Astrocyte of the spinal cord (primary cell): ENCODE measurements around the gene STEAP2.

Experiments used
- DNase-seq: peaks from one replicate; pipeline ENCODE4 v3.0.0; 2011; ENCODE audit warnings: low read depth, low spot score
- H3K4me3 ChIP-seq: 2 replicates; pipeline ENCODE4 v1.5.1; 2011; ENCODE audit warnings: low read depth, mild to moderate bottlenecking, low read length, moderate library complexity
- CTCF ChIP-seq: IDR thresholded peaks from 2 replicates; pipeline ENCODE4 v1.5.1; 2012; ENCODE audit warnings: low read depth, mild to moderate bottlenecking, low read length, inconsistent platforms
- in situ Hi-C: cut with HindIII; loops from 2 replicates; pipeline ENCODE4 v1.10.0; 2017; ENCODE audit warnings: low sequenced_read_pairs

Gene STEAP2

GRCh38 chr7:90209776-90210175 is 1.8 kb upstream of the STEAP2 start:
- H3K4me3 ChIP-seq = no peak overlapping the region
- no peak for DNase-seq
- in situ Hi-C loops = no loop called here
- no peak for TF ChIP-seq CTCF

- no peak for TF ChIP-seq CTCF
- H3K4me3 ChIP-seq = no peak overlapping the region
- in situ Hi-C loops = no loop called here
- DNase-seq = no peak
These were observed 1.1 kb upstream of the STEAP2 start for GRCh38 chr7:90210475-90210874.

- in situ Hi-C loops = no loop called here
- no peak for DNase-seq
- peak overlapping the region; percentile 47 for H3K4me3 ChIP-seq
- no peak for TF ChIP-seq CTCF
These were observed 559 bp upstream of the STEAP2 start for GRCh38 chr7:90210981-90211380.

- in situ Hi-C loops = no loop called here
- peak overlapping the region; percentile 47 for H3K4me3 ChIP-seq
- TF ChIP-seq CTCF = no peak
- peak; percentile 12 for DNase-seq
These were observed 582 bp downstream of the STEAP2 start for GRCh38 chr7:90212149-90212495.

- TF ChIP-seq CTCF = no peak
- in situ Hi-C loops = no loop called here
- no peak for DNase-seq
- H3K4me3 ChIP-seq = no peak overlapping the region
These were observed 2.0 kb downstream of the STEAP2 start for GRCh38 chr7:90213521-90213920.

- in situ Hi-C loops = no loop called here
These were observed 4.6 kb downstream of the STEAP2 start for GRCh38 chr7:90216080-90216674.

More at GRCh38 chr7:90216080-90216674, 4.6 kb downstream of the STEAP2 start:
- no peak for TF ChIP-seq CTCF
- H3K4me3 ChIP-seq = no peak overlapping the region
- DNase-seq = no peak
